H9 (cell line): ENCODE data around the gene C1orf198. TPM values are rescaled to one million over a fixed set of nuclear protein-coding genes. Genes with fewer than 3 reads are reported as not detected.

ENCODE experiments used
- DNase-seq: peaks from one replicate; pipeline ENCODE4 v3.0.0-alpha.2; 2017
- H2AFZ ChIP-seq: one replicate; pipeline ENCODE4 v1.6.1; 2013; ENCODE audit warnings: mild to moderate bottlenecking, low read length, control low read depth, moderate library complexity
- H2AK5ac ChIP-seq: 2 replicates; pipeline ENCODE4 v1.6.1; 2013; ENCODE audit warnings: low read length, control low read depth, mixed read lengths; ENCODE audit not compliant: insufficient read length
- H2BK120ac ChIP-seq: one replicate; pipeline ENCODE4 v1.6.1; 2013; ENCODE audit warnings: low read depth, mild to moderate bottlenecking, low read length, control low read depth, inconsistent platforms; ENCODE audit not compliant: poor library complexity, severe bottlenecking
- H2BK12ac ChIP-seq: 2 replicates; pipeline ENCODE4 v1.6.1; 2013; ENCODE audit warnings: low read length, control low read depth, mixed read lengths, low read depth; ENCODE audit not compliant: insufficient read length
- H2BK15ac ChIP-seq: 2 replicates; pipeline ENCODE4 v1.6.1; 2013; ENCODE audit warnings: low read depth, low read length, control low read depth
- H2BK20ac ChIP-seq: one replicate; pipeline ENCODE4 v1.6.1; 2013; ENCODE audit warnings: low read depth, mild to moderate bottlenecking, low read length, control low read depth, inconsistent platforms; ENCODE audit not compliant: poor library complexity, severe bottlenecking
- H2BK5ac ChIP-seq: 2 replicates; pipeline ENCODE4 v1.6.1; 2013; ENCODE audit warnings: low read length, control low read depth, mixed read lengths; ENCODE audit not compliant: insufficient read length
- H3K14ac ChIP-seq: 2 replicates; pipeline ENCODE4 v1.6.1; 2013; ENCODE audit warnings: low read length, control low read depth; ENCODE audit not compliant: insufficient read depth
- H3K18ac ChIP-seq: 2 replicates; pipeline ENCODE4 v1.6.1; 2013; ENCODE audit warnings: low read depth, mild to moderate bottlenecking, mixed read lengths, low read length, control low read depth; ENCODE audit not compliant: insufficient read length
- H3K23ac ChIP-seq: 2 replicates; pipeline ENCODE4 v1.6.1; 2013; ENCODE audit warnings: low read length, control low read depth, mixed read lengths, low read depth; ENCODE audit not compliant: insufficient read length
- H3K23me2 ChIP-seq: 2 replicates; pipeline ENCODE4 v1.6.1; 2013; ENCODE audit warnings: low read depth, mild to moderate bottlenecking, mixed read lengths, low read length, control low read depth; ENCODE audit not compliant: insufficient read length, poor library complexity, severe bottlenecking
- H3K27ac ChIP-seq: 2 replicates; pipeline ENCODE4 v1.5.1; 2013; ENCODE audit warnings: low read length, control low read depth, mixed read lengths, low read depth; ENCODE audit not compliant: insufficient read length
- H3K27me3 ChIP-seq: 2 replicates; pipeline ENCODE4 v1.6.1; 2013; ENCODE audit warnings: low read length, control low read depth, inconsistent platforms; ENCODE audit not compliant: insufficient read depth
- H3K4ac ChIP-seq: 2 replicates; pipeline ENCODE4 v1.6.1; 2013; ENCODE audit warnings: low read depth, mild to moderate bottlenecking, control low read depth, inconsistent platforms, low read length, moderate library complexity
- H3K4me1 ChIP-seq: 2 replicates; pipeline ENCODE4 v1.6.1; 2013; ENCODE audit warnings: low read length, control low read depth, inconsistent platforms; ENCODE audit not compliant: insufficient read depth
- H3K4me2 ChIP-seq: 2 replicates; pipeline ENCODE4 v1.6.1; 2013; ENCODE audit warnings: low read length, control low read depth, mixed read lengths; ENCODE audit not compliant: insufficient read length, insufficient read depth
- H3K56ac ChIP-seq: 2 replicates; pipeline ENCODE4 v1.6.1; 2013; ENCODE audit warnings: low read depth, mild to moderate bottlenecking, mixed read lengths, low read length, control low read depth; ENCODE audit not compliant: insufficient read length
- H3K79me1 ChIP-seq: 2 replicates; pipeline ENCODE4 v1.6.1; 2013; ENCODE audit warnings: low read depth, mild to moderate bottlenecking, moderate library complexity, low read length, control low read depth, inconsistent platforms; ENCODE audit not compliant: insufficient read depth, poor library complexity, severe bottlenecking
- H3K79me2 ChIP-seq: 2 replicates; pipeline ENCODE4 v1.6.1; 2013; ENCODE audit warnings: low read length, control low read depth, inconsistent platforms; ENCODE audit not compliant: insufficient read depth
- H3K9ac ChIP-seq: 2 replicates; pipeline ENCODE4 v1.6.1; 2013; ENCODE audit warnings: low read length, control low read depth, mixed read lengths; ENCODE audit not compliant: insufficient read length; ENCODE audit errors: extremely low read depth
- H3K9me3 ChIP-seq: one replicate; pipeline ENCODE4 v1.6.1; 2013; ENCODE audit warnings: low read depth, low read length, inconsistent platforms; ENCODE audit not compliant: control insufficient read depth
- H3T11ph ChIP-seq: one replicate; pipeline ENCODE4 v1.6.1; 2013; ENCODE audit warnings: mild to moderate bottlenecking, low read length, control low read depth, inconsistent platforms
- H4K20me1 ChIP-seq: one replicate; pipeline ENCODE4 v1.6.1; 2013; ENCODE audit not compliant: control insufficient read depth, insufficient read length, insufficient read depth
- H4K5ac ChIP-seq: 2 replicates; pipeline ENCODE4 v1.6.1; 2013; ENCODE audit warnings: low read depth, mild to moderate bottlenecking, mixed read lengths, low read length, control low read depth; ENCODE audit not compliant: insufficient read length
- H4K8ac ChIP-seq: replicated peaks from 2 replicates; pipeline ENCODE4 v1.6.1; 2013; ENCODE audit warnings: low read length, control low read depth, mixed read lengths, low read depth; ENCODE audit not compliant: insufficient read length
- H4K91ac ChIP-seq: 2 replicates; pipeline ENCODE4 v1.6.1; 2013; ENCODE audit warnings: low read depth, mild to moderate bottlenecking, moderate library complexity, mixed read lengths, low read length, control low read depth; ENCODE audit not compliant: insufficient read length
- H3K27ac Mint-ChIP-seq, 3 experiments: 2 replicates in 2 of 3; 3 replicates in 1 of 3; pipeline ENCODE4 v1.8.0; 2020 to 2021; ENCODE audit warnings: mixed read lengths in 3 of 3, mild to moderate bottlenecking in 1 of 3, moderate library complexity in 1 of 3
- H3K27me3 Mint-ChIP-seq: 2 replicates; pipeline ENCODE4 v1.8.0; 2021; ENCODE audit warnings: low read depth, mild to moderate bottlenecking, moderate library complexity, mixed read lengths
- H3K36me3 Mint-ChIP-seq, 3 experiments: 2 replicates in 2 of 3; 3 replicates in 1 of 3; pipeline ENCODE4 v1.8.0; 2020 to 2021; ENCODE audit warnings: low read depth in 3 of 3, mixed read lengths in 3 of 3; ENCODE audit not compliant: insufficient read depth in 1 of 3
- H3K4me1 Mint-ChIP-seq, 2 experiments: 2 replicates each; pipeline ENCODE4 v1.8.0; 2020; ENCODE audit warnings: mixed read lengths in 2 of 2
- H3K4me3 Mint-ChIP-seq, 2 experiments: 2 replicates in 1 of 2; 3 replicates in 1 of 2; pipeline ENCODE4 v1.8.0; 2020 to 2021; ENCODE audit warnings: mild to moderate bottlenecking in 2 of 2, mixed read lengths in 2 of 2, moderate library complexity in 1 of 2
- H3K9me3 Mint-ChIP-seq, 2 experiments: 2 replicates in 1 of 2; 3 replicates in 1 of 2; pipeline ENCODE4 v1.8.0; 2020; ENCODE audit warnings: mild to moderate bottlenecking in 2 of 2, mixed read lengths in 2 of 2, moderate library complexity in 1 of 2
- CTCF ChIP-seq: fragments of 200-600 bp; sonication (generic); conservative IDR thresholded peaks from 3 replicates; pipeline ENCODE4 v1.8.0; 2021; ENCODE audit warnings: antibody characterized with exemption, mild to moderate bottlenecking
- whole genome bisulfite sequencing: extraction: QIAGEN DNeasy Blood & Tissue Kit; methylation state at CpG from one replicate; pipeline ENCODE4 v1.1.7; 2013; ENCODE audit warnings: missing lambda C conversion rate, low lambda C conversion rate, mixed read lengths; ENCODE audit not compliant: insufficient read length; ENCODE audit errors: extremely low coverage; 5-methylcytosine and 5-hydroxymethylcytosine counted together
- total RNA-seq: library from RNA; stranded (reverse); gene quantifications from 2 replicates; pipeline ENCODE4 v1.2.1, GENCODE V29; 2021

C1orf198 gene
- total RNA-seq, 1 experiment from 2014 or later = 28.9 TPM

- H3K14ac ChIP-seq = no peak overlapping the region
- no peak overlapping the region for H4K91ac ChIP-seq
- no peak overlapping the region for H3K23ac ChIP-seq
- no peaks in the 10 kb centered on the region for H3K27me3 ChIP-seq
- peaks cover 78% of the 10 kb centered on the region for H3K27me3 Mint-ChIP-seq
- H3K56ac ChIP-seq = no peak overlapping the region
- H2AFZ ChIP-seq = no peak overlapping the region
- H3K4me1 ChIP-seq = no peaks in the 10 kb centered on the region
- H2BK12ac ChIP-seq = no peak overlapping the region
- H3K79me2 ChIP-seq = no peaks in the 10 kb centered on the region
- no peaks in the 10 kb centered on the region for H3K23me2 ChIP-seq
- no peak for DNase-seq
- no peak overlapping the region for H2BK5ac ChIP-seq
- H4K5ac ChIP-seq = no peak overlapping the region
- no peaks in the 10 kb centered on the region for H4K20me1 ChIP-seq
- H3K4me1 Mint-ChIP-seq = no peaks in the 10 kb centered on the region
- no peak overlapping the region for H2BK20ac ChIP-seq
- H3T11ph ChIP-seq = no peak overlapping the region
- H3K9ac ChIP-seq = no peak overlapping the region
- no peak overlapping the region for H3K27ac Mint-ChIP-seq
- no peak overlapping the region for H2AK5ac ChIP-seq
- no peak overlapping the region for H2BK15ac ChIP-seq
- H3K18ac ChIP-seq = no peak overlapping the region
- H3K79me1 ChIP-seq = no peaks in the 10 kb centered on the region
- H3K4ac ChIP-seq = no peak overlapping the region
- no peaks in the 10 kb centered on the region for H3K36me3 Mint-ChIP-seq
- no peaks in the 10 kb centered on the region; a peak in 1 of 5 replicates for H3K9me3 Mint-ChIP-seq
- no peak overlapping the region for H3K4me2 ChIP-seq
- H3K27ac ChIP-seq = no peak overlapping the region
- H4K8ac ChIP-seq = no peak overlapping the region
- no peak overlapping the region for H2BK120ac ChIP-seq
- H3K9me3 ChIP-seq = no peaks in the 10 kb centered on the region
- TF ChIP-seq CTCF = no peak
- H3K4me3 Mint-ChIP-seq = no peak overlapping the region
- no CpG with 5 or more reads among the region's 6 CpGs for WGBS
Observed at GRCh38 chr1:230823426-230823825, 44.9 kb downstream of the C1orf198 start.
